PFSK-1 (cell line): ENCODE results near the gene ALX4.

ENCODE experiments used
- FOXP2 ChIP-seq: optimal IDR thresholded peaks from 2 replicates; pipeline ENCODE3; 2011; ENCODE audit warnings: borderline replicate concordance, control low read depth, inconsistent platforms; ENCODE audit not compliant: insufficient read depth; ENCODE audit errors: extremely low read length, extremely low read depth
- POLR2AphosphoS5 ChIP-seq: IDR thresholded peaks from 2 replicates; pipeline ENCODE4 v1.6.1; 2012; ENCODE audit warnings: low read depth, mild to moderate bottlenecking, control low read depth, low read length, moderate library complexity
- SIN3A ChIP-seq: IDR thresholded peaks from 2 replicates; pipeline ENCODE4 v1.6.1; 2012; ENCODE audit warnings: mild to moderate bottlenecking, low read length, moderate library complexity, borderline replicate concordance; ENCODE audit not compliant: insufficient read depth
- TAF1 ChIP-seq: IDR thresholded peaks from 2 replicates; pipeline ENCODE4 v1.6.1; 2012; ENCODE audit warnings: low read length, control low read depth, borderline replicate concordance; ENCODE audit not compliant: insufficient read depth
- TF ChIP-seq, protein P1 (sequence below), 2 experiments: IDR thresholded peaks; 2 replicates each; pipeline versions ENCODE4 v1.6.1 to v1.8.0; 2011 to 2012; ENCODE audit warnings: low read depth in 2 of 2, low read length in 2 of 2, control low read depth in 1 of 2, inconsistent platforms in 1 of 2, mild to moderate bottlenecking in 1 of 2, moderate library complexity in 1 of 2; ENCODE audit not compliant: insufficient read depth in 1 of 2

ALX4 gene

DNA sequence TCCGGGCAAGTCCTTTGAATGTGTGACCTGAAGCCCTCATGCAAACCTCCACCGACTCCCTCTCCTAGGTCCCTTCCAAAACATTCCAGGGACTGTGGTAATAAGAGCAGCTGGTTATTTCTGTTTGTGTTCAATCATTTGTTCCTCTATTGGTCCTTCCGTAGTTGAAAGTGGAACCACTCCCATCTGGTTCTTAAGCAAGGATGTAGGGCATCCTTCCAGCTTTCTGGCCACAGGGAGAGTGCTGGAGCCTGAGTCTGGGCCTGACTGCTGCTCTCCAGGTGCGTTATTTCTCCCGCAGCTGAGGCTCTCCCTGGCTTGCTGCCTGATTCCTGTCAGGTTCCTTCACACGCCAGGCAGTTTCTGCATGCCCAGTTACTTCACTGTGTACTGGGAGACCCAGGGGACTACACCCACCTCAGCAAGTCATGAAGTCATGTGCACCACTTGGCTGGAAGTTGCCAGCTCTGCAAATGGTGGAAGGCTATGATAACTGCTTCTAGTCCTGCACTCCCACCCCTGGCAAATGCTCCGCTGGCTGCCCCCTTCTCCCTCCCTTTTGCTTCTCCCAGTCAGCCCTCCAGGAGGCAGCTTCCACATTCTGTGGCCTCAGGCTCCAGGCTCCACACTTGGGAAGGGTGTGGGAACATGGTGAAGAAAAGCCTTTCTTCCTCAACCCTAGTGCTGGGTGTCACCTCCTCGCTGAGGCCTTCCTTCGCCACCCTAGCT, 4.0 kb upstream of the ALX4 start:
- TF ChIP-seq POLR2AphosphoS5 (no peak), TAF1 (no peak), SIN3A (no peak), FOXP2 (no peak)
- TF ChIP-seq, protein P1, sequence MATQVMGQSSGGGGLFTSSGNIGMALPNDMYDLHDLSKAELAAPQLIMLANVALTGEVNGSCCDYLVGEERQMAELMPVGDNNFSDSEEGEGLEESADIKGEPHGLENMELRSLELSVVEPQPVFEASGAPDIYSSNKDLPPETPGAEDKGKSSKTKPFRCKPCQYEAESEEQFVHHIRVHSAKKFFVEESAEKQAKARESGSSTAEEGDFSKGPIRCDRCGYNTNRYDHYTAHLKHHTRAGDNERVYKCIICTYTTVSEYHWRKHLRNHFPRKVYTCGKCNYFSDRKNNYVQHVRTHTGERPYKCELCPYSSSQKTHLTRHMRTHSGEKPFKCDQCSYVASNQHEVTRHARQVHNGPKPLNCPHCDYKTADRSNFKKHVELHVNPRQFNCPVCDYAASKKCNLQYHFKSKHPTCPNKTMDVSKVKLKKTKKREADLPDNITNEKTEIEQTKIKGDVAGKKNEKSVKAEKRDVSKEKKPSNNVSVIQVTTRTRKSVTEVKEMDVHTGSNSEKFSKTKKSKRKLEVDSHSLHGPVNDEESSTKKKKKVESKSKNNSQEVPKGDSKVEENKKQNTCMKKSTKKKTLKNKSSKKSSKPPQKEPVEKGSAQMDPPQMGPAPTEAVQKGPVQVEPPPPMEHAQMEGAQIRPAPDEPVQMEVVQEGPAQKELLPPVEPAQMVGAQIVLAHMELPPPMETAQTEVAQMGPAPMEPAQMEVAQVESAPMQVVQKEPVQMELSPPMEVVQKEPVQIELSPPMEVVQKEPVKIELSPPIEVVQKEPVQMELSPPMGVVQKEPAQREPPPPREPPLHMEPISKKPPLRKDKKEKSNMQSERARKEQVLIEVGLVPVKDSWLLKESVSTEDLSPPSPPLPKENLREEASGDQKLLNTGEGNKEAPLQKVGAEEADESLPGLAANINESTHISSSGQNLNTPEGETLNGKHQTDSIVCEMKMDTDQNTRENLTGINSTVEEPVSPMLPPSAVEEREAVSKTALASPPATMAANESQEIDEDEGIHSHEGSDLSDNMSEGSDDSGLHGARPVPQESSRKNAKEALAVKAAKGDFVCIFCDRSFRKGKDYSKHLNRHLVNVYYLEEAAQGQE (IDR thresholded peaks at IDR 0.05; ENCODE audit: insufficient read depth in 1 of 2, low read depth in 2 of 2, low read length in 2 of 2): no peak

DNA sequence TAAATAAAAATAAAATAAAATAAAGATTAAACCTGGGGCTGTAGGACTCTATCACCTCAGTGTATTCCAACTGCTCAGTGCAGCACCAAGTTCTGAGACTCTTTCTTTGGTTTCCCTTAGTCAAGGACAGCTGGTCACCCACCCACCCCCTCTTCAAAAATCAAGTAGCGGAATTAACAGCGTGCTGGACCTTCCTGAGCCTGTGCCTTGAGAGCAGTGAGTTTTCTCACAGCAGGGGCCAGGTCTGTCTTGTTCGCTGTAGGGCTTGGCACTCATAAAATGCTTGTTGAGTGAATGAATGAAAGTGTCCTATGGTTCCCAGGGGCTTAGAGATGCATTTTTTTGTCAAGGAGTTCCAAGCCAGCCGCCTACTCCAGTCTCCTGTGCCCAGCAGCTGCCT, 2.9 kb upstream of the ALX4 start:
- no peak for TF ChIP-seq TAF1
- no peak for TF ChIP-seq POLR2AphosphoS5
- no peak for TF ChIP-seq FOXP2
- no peak for TF ChIP-seq SIN3A
- TF ChIP-seq, protein P1 (IDR thresholded peaks at IDR 0.05; ENCODE audit: insufficient read depth in 1 of 2, low read depth in 2 of 2, low read length in 2 of 2): no peak

DNA sequence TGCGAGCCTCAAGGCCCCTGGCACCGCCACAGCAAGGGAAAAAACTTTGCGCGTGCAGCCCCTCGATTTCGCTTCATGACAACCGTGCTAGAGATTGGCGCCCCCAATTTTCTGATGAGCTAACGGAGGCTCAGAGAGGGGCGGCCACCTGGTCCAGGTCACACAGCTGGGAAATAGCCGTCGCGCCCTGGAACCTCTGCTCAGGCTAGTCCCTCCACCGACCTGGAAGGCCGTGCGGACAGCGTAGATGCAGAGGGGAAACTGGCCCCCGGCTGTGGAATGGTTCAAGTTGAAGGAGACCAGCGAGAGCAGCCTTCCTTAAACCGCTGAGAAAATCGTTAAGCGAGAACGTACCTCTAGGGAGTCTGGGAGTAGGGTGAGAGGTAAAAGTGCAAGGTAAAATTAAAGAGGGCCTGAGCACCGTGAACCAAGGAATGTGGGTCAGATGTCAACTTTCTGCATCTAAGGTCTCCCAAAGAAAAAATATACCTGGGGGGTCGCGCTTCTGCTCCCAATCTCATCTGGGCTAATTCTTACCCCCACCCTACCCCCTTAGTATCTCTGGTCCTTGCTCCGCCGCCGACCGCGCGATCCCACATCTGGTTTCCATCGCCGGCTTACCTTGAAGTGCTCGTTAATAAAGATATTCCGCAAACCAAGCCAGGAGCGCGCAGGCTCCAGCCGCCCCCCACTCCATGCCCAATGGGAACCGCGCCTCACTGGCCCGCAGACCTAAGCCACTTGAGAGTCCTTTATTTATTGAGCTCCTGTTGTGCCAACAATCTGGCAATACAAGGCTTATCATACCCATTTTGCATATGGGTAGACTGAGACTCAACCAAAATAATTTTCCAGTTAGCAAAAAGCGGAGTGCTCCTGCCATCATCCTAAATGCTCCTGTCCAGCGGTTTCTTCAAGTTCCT, 1.7 kb upstream of the ALX4 start:
- TF ChIP-seq SIN3A (no peak), FOXP2 (no peak), POLR2AphosphoS5 (no peak), TAF1 (no peak)
- TF ChIP-seq, protein P1 (IDR thresholded peaks at IDR 0.05; ENCODE audit: insufficient read depth in 1 of 2, low read depth in 2 of 2, low read length in 2 of 2): no peak

DNA sequence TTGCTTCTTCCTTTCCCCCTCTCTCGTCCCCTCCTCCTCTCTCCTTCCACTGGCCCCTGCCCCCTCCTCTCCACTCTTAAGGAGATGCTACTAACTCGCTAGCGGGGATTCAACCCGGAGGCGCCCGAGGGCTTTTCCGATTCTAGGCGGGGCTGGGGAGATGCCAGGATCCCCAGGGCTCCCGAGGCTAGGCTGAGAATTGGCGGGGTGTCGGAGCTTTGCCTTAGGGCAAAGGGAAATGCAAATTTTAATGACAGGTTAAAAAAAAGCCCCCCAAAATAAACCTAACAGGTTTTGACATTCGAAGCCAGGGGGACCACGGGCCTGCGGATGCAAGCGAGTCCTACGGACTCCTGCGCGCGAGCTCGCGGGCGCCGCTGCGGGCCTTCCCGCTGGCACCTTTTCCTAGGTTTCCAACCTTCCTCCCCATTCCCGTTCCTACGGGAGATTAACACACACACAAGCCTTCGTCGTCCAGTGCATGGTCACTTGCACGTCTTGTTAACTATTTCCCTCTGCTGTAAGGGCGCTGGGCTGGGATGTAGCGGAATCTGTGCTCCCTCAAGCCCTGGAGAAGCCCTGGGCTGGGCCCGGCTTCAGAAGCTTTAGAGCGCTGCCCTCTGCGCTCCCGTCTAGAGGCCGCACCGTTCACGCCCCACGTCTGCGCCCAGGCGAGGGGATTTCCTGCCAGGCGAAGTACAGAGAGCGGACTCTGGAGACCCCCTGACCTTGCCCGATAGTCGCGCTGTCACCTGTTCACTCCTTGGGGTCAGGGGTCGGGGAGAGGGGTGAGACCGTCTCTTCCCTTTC, 729 bp upstream of the ALX4 start:
- TF ChIP-seq POLR2AphosphoS5 (no peak), FOXP2 (no peak), TAF1 (no peak), SIN3A (no peak)
- TF ChIP-seq, protein P1 (IDR thresholded peaks at IDR 0.05; ENCODE audit: insufficient read depth in 1 of 2, low read depth in 2 of 2, low read length in 2 of 2): no peak
